Coronary artery (tissue), 2 donors: ENCODE results near the gene MIEN1.
"Not testable (repeated sequence)": the region's sequence is repeated elsewhere in the genome, so short reads cannot be mapped to it uniquely, and the experiment has no call there.

Experiments used
- DNase-seq: peaks from one replicate; pipeline ENCODE4 v3.0.0-alpha.2; 2017; ENCODE audit warnings: low spot score
- H3K27ac ChIP-seq, 2 donors: fragments of 200-600 bp; sonication (generic); one replicate each; pipeline ENCODE4 v1.5.1; 2016 to 2019
- H3K4me3 ChIP-seq: fragments of 200-600 bp; sonication (generic); 2 replicates; pipeline ENCODE4 v1.5.1; 2016; ENCODE audit warnings: mild to moderate bottlenecking, moderate library complexity
- CTCF ChIP-seq: fragments of 200-600 bp; sonication (generic); IDR thresholded peaks from one replicate; pipeline ENCODE4 v1.5.1; 2019; ENCODE audit warnings: antibody characterized with exemption

The MIEN1 gene

GRCh38 chr17:39727556-39727955 lies 2.8 kb downstream of the MIEN1 start:
- no peak for TF ChIP-seq CTCF
- DNase-seq, result no peak
- Histone ChIP-seq H3K27ac (no peak overlapping the region), H3K4me3 (no peak overlapping the region)

DNA sequence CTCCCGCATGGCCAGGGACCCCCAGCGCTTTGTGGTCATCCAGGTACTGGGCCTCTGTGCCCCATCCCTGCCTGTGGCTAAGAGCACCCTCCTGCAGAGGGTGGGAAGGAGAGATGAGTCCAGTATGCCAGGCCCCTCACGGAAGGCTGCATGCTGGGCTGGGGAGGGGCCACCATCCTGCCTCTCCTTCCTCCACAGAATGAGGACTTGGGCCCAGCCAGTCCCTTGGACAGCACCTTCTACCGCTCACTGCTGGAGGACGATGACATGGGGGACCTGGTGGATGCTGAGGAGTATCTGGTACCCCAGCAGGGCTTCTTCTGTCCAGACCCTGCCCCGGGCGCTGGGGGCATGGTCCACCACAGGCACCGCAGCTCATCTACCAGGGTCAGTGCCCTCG lies 3.7 kb downstream of the MIEN1 start:
- DNase-seq, result no peak
- Histone ChIP-seq H3K4me3 (no peak overlapping the region), H3K27ac (no peak overlapping the region)
- TF ChIP-seq CTCF, result no peak

DNA sequence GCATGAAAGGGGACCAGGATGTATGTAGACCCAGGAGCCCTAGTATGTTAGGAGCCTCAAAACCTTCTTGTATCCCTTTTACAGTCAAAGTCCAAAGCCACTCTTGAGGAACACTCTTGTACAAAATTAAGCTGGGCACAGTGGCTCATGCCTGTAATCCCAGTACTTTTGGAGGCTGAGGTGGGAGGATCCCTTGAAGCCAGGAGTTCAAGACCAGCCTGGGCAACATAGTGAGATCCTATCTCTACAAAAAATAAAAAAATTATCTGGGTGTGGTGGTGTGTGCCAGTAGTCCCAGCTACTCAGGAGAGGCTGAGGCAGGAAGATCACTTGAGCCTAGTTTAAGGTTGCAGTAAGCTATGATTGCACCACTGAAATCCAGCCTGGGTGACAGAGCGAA lies 4.4 kb downstream of the MIEN1 start:
- not testable (repeated sequence) for H3K4me3 ChIP-seq, H3K27ac ChIP-seq, DNase-seq

- TF ChIP-seq CTCF, result no peak
- Histone ChIP-seq H3K4me3 (no peak overlapping the region), H3K27ac (no peak overlapping the region)
- DNase-seq, result no peak
Measured at GRCh38 chr17:39724731-39725130, 5.6 kb downstream of the MIEN1 start.

DNA sequence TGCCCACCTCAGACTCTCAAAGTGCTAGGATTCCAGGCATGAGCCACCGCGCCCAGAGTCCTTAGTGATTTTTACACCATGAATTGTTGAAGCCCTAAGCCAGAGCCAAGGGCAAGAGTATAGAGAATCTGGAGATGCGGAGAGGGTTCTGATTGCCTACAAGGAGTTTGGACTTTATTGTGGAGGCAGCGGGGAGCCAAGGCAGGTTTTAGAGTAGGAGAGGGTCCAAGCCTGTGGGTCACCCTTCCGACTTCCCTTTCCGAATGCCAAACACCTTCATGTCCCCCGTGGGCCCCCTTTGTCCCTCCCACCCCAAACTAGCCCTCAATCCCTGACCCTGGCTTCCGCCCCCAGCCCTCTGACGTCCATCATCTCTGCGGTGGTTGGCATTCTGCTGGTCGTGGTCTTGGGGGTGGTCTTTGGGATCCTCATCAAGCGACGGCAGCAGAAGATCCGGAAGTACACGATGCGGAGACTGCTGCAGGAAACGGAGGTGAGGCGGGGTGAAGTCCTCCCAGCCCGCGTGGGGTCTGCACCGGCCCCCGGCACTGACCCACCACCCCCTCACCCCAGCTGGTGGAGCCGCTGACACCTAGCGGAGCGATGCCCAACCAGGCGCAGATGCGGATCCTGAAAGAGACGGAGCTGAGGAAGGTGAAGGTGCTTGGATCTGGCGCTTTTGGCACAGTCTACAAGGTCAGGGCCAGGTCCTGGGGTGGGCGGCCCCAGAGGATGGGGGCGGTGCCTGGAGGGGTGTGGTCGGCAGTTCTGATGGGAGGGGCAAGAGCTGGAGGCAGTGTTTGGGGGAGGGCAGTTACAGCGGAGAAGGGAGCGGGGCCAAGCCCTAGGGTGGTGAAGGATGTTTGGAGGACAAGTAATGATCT lies 7.1 kb downstream of the MIEN1 start:
- no peak overlapping the region for H3K4me3 ChIP-seq
- TF ChIP-seq CTCF, result no peak
- DNase-seq, result no peak
- H3K27ac ChIP-seq, result no peak overlapping the region

DNA sequence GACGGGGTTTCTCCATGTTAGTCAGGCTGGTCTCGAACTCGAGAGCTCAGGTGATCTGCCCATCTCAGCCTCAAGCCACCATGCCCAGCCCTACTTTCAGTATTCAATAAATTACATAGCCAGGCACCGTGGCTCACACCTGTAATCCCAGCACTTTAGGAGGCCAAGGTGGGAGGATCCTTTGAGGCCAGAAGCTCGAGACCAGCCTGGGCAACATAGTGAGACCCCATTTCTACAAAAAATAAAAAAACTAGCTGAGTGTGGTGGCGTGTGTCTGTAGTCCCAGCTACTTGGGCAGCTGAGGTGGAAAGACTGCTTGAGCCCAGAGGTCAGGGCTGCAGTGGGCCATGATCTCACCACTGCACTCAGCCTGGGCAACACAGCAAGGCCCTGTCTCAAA lies 8.2 kb downstream of the MIEN1 start:
- no peak for DNase-seq
- Histone ChIP-seq H3K4me3 (no peak overlapping the region), H3K27ac (no peak overlapping the region)
- TF ChIP-seq CTCF, result no peak

DNA sequence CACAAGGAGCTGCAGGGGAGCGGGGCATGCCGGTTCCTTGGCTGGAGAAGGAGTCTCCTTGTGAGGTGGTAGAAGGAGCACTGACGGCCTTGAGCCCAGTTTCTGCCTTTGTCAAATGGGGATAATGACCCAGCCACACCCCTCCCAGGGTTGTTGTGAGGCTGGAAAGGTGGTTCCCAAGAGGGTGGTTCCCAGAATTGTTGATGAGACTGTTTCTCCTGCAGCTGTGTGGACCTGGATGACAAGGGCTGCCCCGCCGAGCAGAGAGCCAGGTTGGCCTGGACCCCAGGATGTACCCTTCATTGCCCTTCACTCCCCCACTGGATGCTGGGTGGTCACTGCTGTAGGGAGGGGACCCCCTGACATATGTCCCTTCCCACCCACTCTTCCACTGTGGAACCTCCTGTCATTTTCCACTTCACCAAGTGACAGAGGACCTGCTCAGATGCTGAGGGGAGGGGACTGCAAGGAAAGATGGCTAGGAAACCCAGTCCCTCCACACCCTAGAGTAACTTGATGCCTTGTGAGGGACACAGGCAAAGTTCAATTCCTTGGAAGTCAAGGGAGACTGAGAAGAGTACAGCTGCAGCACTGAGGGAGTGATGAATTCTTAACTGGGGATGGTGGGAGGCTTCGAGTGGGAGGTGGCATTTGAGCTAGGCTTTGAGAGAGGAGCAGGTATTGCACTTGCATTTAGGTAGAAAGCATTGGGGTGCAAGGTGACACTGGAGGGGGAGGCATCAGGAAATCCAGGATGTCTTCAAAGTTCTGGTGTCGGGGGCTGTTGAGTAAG lies 10.6 kb downstream of the MIEN1 start:
- H3K4me3 ChIP-seq, result no peak overlapping the region
- no peak for TF ChIP-seq CTCF
- H3K27ac ChIP-seq, result no peak overlapping the region
- DNase-seq, result no peak
